Fibroblast of lung (primary cell): ENCODE measurements around the gene MAGI2.

Experiments used
- CTCF ChIP-seq, 2 donors: IDR thresholded peaks in 1 of 2; conservative IDR thresholded peaks in 1 of 2; 1 replicate in 1 of 2; 2 replicates in 1 of 2; pipeline ENCODE4 v1.5.1; 2011 to 2012; ENCODE audit warnings: low read length in 2 of 2, control low read depth in 1 of 2, inconsistent platforms in 1 of 2, low read depth in 1 of 2, mild to moderate bottlenecking in 1 of 2
- EZH2 ChIP-seq: IDR thresholded peaks from 2 replicates; pipeline ENCODE4 v1.5.1; 2012; ENCODE audit warnings: low read length, control low read depth, mild to moderate bottlenecking; ENCODE audit errors: missing control alignments

DNA sequence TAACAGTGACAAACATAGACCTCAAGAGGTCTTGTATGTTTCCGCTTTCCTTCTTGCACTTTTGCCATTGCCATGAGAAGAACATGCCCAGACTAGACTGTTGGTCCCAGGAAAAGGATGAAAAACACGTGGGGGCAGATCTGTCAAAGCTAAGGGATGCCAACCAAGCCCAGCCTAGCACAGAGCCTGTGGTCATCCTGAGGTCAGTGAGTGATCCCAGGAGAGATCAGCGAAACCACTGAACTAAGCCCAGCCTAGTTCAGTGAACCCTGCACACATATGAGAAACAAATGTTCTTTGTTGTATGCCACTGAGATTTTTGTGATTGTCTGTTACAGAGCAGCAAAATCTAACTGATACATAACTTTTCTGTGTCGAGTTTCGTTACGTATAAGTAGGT, 718.8 kb downstream of the MAGI2 start:
- no peak for TF ChIP-seq EZH2
- no peak for TF ChIP-seq CTCF (conservative IDR thresholded peaks at IDR 0.05 in 1 of 2, IDR thresholded peaks at IDR 0.05 in 1 of 2; ENCODE audit: low read depth in 1 of 2, low read length in 2 of 2)
